HG03159 (cell line): ENCODE data around the gene NEK4.
"Not testable (repeated sequence)": the region's sequence is repeated elsewhere in the genome, so short reads cannot be mapped to it uniquely, and the experiment has no call there.

Experiments used
- ATAC-seq: cut with Tn5 transposase; IDR thresholded peaks from one replicate; pipeline ENCODE4 v1.9.1; 2021; ENCODE audit warnings: mild to moderate bottlenecking, moderate library complexity; ENCODE audit not compliant: unreplicated experiment

Gene NEK4

GRCh38 chr3:52678265-52679198 lies 92.2 kb downstream of the NEK4 start:
- no peak for ATAC-seq

GRCh38 chr3:52676201-52676600 lies 94.5 kb downstream of the NEK4 start:
- not testable (repeated sequence) for ATAC-seq

- ATAC-seq, result no peak
These were observed 99.1 kb downstream of the NEK4 start for GRCh38 chr3:52671676-52672075.

- ATAC-seq, result peak; percentile 61
These were observed 99.9 kb downstream of the NEK4 start for GRCh38 chr3:52670621-52671521.

GRCh38 chr3:52663098-52663497 lies 107.6 kb downstream of the NEK4 start:
- ATAC-seq, result no peak

GRCh38 chr3:52660046-52660445 lies 110.7 kb downstream of the NEK4 start:
- no peak for ATAC-seq
